Skeletal muscle satellite cell (primary cell): ENCODE data around the gene EP300.
"Not testable (repeated sequence)": the region's sequence is repeated elsewhere in the genome, so short reads cannot be mapped to it uniquely, and the experiment has no call there.

ENCODE experiments used
- H3K27me3 ChIP-seq: 2 replicates; pipeline ENCODE4 v1.7.0; 2013; ENCODE audit warnings: low read length; ENCODE audit not compliant: control insufficient read depth, insufficient read depth
- H3K36me3 ChIP-seq: 2 replicates; pipeline ENCODE4 v1.7.0; 2013; ENCODE audit warnings: mild to moderate bottlenecking, control low read depth, low read length; ENCODE audit not compliant: insufficient read depth
- H3K4me1 ChIP-seq: 2 replicates; pipeline ENCODE4 v1.7.0; 2013; ENCODE audit warnings: low read length; ENCODE audit not compliant: control insufficient read depth, insufficient read depth
- H3K4me2 ChIP-seq: 2 replicates; pipeline ENCODE4 v1.7.0; 2013; ENCODE audit warnings: mild to moderate bottlenecking, low read length
- H3K4me3 ChIP-seq: 2 replicates; pipeline ENCODE4 v1.7.0; 2013; ENCODE audit warnings: low read length
- H3K9ac ChIP-seq: 2 replicates; pipeline ENCODE4 v1.7.0; 2013; ENCODE audit warnings: mild to moderate bottlenecking, low read depth, low read length, moderate library complexity
- H3K9me3 ChIP-seq: replicated peaks from 2 replicates; pipeline ENCODE4 v1.7.0; 2013; ENCODE audit warnings: mild to moderate bottlenecking, control low read depth, low read length

Gene EP300

DNA sequence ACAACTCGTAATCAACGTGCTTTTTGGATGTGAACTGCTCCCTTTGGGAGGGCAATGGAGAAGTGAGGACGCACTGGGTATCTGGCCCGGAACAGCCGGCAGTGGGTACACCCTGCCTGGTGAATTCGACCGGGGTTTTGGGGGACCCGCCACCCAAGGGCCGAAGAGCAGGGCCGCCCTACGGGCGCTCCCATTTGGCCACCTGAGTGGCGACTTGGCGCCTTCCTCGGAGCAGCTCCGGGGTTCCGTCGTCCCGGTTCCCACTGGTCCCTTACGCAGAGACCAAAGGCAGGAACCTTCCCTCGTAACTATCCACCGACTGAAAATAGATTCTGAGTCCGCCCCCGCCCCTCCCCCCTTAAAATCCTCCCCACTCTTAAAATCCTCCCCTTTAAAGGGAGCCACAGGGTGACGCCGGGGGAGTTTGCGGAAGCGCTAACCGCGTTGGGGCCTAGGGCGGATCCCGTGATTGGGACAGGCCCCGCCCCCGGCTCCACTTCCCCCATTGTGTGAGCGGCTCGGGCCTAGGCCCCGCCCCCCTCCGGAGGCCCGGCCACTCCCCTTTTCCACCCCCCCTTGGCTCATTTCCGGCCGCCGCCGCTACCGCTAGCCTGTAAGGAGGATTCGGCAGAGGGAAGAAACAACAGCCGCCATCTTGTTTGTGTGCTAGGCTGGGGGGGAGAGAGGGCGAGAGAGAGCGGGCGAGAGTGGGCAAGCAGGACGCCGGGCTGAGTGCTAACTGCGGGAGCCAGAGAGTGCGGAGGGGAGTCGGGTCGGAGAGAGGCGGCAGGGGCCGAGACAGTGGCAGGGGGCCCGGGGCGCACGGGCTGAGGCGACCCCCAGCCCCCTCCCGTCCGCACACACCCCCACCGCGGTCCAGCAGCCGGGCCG lies 1.0 kb upstream of the EP300 start:
- peak overlapping the region; percentile 83 for H3K4me3 ChIP-seq
- peaks cover 20% of the 10 kb centered on the region for H3K4me1 ChIP-seq
- no peaks in the 10 kb centered on the region for H3K9me3 ChIP-seq
- peak overlapping the region; percentile 98 for H3K9ac ChIP-seq
- H3K36me3 ChIP-seq = peaks cover 6% of the 10 kb centered on the region
- no peaks in the 10 kb centered on the region for H3K27me3 ChIP-seq
- H3K4me2 ChIP-seq = peak overlapping the region; percentile 85

DNA sequence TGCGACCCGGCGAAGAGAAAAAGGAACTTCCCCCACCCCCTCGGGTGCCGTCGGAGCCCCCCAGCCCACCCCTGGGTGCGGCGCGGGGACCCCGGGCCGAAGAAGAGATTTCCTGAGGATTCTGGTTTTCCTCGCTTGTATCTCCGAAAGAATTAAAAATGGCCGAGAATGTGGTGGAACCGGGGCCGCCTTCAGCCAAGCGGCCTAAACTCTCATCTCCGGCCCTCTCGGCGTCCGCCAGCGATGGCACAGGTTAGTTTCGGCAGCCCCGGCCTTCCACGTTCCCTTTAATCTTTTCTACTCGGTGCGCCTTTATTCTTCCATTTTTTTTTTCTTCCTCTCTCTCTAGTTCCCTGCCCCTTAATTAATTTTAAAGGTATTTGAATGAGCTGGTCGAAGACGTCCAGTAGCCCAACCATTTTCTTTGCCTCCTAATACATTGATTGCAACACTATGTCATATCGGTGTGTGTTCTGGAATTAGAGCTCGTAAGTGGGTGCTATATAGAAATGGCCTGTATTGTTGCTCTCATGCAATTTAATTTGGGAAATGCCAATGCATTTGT lies 537 bp downstream of the EP300 start:
- Histone ChIP-seq H3K9ac (peak overlapping the region; percentile 98), H3K4me3 (peak overlapping the region; percentile 83), H3K4me2 (peak overlapping the region; percentile 85), H3K4me1 (peaks cover 28% of the 10 kb centered on the region), H3K36me3 (peaks cover 6% of the 10 kb centered on the region), H3K9me3 (no peaks in the 10 kb centered on the region), H3K27me3 (no peaks in the 10 kb centered on the region)

GRCh38 chr22:41094041-41094593 lies 1.7 kb downstream of the EP300 start:
- H3K27me3 ChIP-seq = no peaks in the 10 kb centered on the region
- peaks cover 28% of the 10 kb centered on the region for H3K4me1 ChIP-seq
- peak overlapping the region; percentile 85 for H3K4me2 ChIP-seq
- H3K4me3 ChIP-seq = peak overlapping the region; percentile 83
- H3K9ac ChIP-seq = peak overlapping the region; percentile 98
- H3K36me3 ChIP-seq = peaks cover 6% of the 10 kb centered on the region
- no peaks in the 10 kb centered on the region for H3K9me3 ChIP-seq

DNA sequence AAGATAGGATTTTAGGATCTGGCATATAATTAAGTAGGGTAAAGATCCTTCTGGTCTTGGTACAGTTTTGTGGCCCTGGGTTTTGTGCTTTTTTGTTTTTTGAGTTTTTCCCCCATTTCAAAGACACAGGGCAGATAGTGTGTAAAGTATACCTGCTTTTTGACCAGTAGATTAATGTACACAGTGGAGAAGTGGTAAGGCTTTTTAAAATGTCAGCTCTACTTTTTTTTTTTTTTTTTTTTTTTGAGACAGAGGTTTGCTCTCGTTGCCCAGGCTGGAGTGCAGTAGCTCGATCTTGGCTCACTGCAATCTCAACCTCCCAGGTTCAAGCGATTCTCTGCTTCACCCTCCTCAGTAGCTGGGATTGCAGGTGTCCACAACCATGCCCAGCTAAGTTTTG lies 4.0 kb downstream of the EP300 start:
- Histone ChIP-seq H3K4me3 (no peak overlapping the region), H3K36me3 (peaks cover 11% of the 10 kb centered on the region), H3K4me1 (peaks cover 28% of the 10 kb centered on the region)

GRCh38 chr22:41096841-41097240 lies 4.4 kb downstream of the EP300 start:
- peak overlapping the region; percentile 85 for H3K4me2 ChIP-seq
- no peak overlapping the region for H3K4me3 ChIP-seq
- peaks cover 28% of the 10 kb centered on the region for H3K4me1 ChIP-seq
- H3K36me3 ChIP-seq = peaks cover 11% of the 10 kb centered on the region
- H3K9me3 ChIP-seq = no peaks in the 10 kb centered on the region
- H3K9ac ChIP-seq = no peak overlapping the region
- H3K27me3 ChIP-seq = no peaks in the 10 kb centered on the region

More for the DNA sequence above, 4.0 kb downstream of the EP300 start:
- peak overlapping the region; percentile 85 for H3K4me2 ChIP-seq
- no peaks in the 10 kb centered on the region for H3K27me3 ChIP-seq
- no peak overlapping the region for H3K9ac ChIP-seq
- H3K9me3 ChIP-seq = no peaks in the 10 kb centered on the region

DNA sequence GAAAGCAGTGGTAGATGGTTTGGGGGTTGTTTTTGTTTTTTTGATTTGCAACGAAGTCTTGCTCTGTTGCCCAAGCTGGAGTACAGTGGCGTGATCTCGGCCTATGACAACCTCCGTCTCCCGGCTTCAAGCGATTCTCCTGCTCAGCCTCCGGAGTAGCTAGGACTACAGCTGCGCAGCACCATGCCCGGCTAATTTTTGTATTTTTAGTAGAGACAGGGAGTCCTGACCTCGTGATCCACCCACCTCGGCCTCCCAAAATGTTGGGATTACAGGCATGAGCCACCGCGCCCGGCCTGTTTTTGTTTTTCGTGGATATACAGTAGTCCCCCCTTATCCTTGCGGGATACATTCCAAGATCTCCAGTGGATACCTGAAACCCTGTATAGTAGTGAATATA lies 6.6 kb downstream of the EP300 start:
- Histone ChIP-seq H3K4me3 (no peak overlapping the region), H3K4me1 (peaks cover 28% of the 10 kb centered on the region), H3K27me3 (no peaks in the 10 kb centered on the region), H3K4me2 (no peak overlapping the region), H3K36me3 (peaks cover 10% of the 10 kb centered on the region), H3K9me3 (no peaks in the 10 kb centered on the region), H3K9ac (no peak overlapping the region)

- H3K9me3 ChIP-seq = no peaks in the 10 kb centered on the region
- peaks cover 6% of the 10 kb centered on the region for H3K36me3 ChIP-seq
- no peak overlapping the region for H3K9ac ChIP-seq
- H3K4me3 ChIP-seq = no peak overlapping the region
- H3K27me3 ChIP-seq = no peaks in the 10 kb centered on the region
- H3K4me2 ChIP-seq = no peak overlapping the region
- H3K4me1 ChIP-seq = peaks cover 7% of the 10 kb centered on the region
Observed at GRCh38 chr22:41106122-41106968, 14.0 kb downstream of the EP300 start.

- not testable (repeated sequence) for H3K36me3 ChIP-seq, H3K4me2 ChIP-seq, H3K4me3 ChIP-seq, H3K4me1 ChIP-seq, H3K9me3 ChIP-seq, H3K27me3 ChIP-seq, H3K9ac ChIP-seq
Observed at GRCh38 chr22:41106969-41107325, 14.6 kb downstream of the EP300 start.

DNA sequence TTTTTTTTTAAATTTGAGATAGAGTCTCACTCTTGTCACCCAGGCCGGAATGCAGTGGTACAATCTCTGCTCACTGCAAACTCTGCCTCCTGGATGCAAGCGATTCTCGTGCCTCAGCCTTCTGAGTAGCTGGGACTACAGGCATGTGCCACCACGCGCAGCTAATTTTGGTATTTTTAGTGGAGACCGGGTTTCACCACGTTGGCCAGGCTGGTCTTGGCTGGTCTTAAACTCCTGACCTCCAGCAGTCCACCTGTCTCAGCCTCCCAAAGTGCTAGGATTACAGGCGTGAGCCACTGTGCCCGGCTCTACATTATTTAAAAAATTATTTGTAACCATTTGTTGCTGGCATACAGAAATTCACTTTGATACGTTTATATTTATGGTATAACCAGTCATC lies 18.6 kb downstream of the EP300 start:
- no peak overlapping the region for H3K9ac ChIP-seq
- H3K4me2 ChIP-seq = no peak overlapping the region
- peaks cover 7% of the 10 kb centered on the region for H3K4me1 ChIP-seq
- H3K36me3 ChIP-seq = peaks cover 14% of the 10 kb centered on the region
- no peak overlapping the region for H3K4me3 ChIP-seq
- H3K9me3 ChIP-seq = no peaks in the 10 kb centered on the region
- no peaks in the 10 kb centered on the region for H3K27me3 ChIP-seq

DNA sequence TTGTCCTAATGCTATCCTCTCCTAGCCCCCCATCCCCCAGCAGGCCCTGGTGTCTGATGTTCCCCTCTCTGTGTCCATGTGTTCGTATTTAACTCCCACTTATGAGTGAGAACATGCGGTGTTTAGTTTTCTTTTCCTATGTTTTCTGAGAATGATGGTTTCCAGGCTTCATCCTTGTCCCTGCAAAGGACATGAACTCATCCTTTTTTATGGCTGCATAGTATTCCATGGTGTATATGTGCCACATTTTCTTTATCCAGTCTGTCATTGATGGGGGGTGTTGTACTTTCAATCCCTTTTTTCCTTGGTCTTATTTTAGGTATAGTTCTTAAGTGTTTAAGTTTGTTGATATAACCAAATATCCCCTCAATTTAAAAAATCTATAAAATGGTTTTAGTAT lies 23.9 kb downstream of the EP300 start:
- no peak overlapping the region for H3K4me3 ChIP-seq
- H3K9ac ChIP-seq = no peak overlapping the region
- no peaks in the 10 kb centered on the region for H3K27me3 ChIP-seq
- H3K36me3 ChIP-seq = peaks cover 46% of the 10 kb centered on the region
- H3K4me1 ChIP-seq = no peaks in the 10 kb centered on the region
- H3K4me2 ChIP-seq = no peak overlapping the region
- no peaks in the 10 kb centered on the region for H3K9me3 ChIP-seq
